HepG2 (cell line): ENCODE data around the gene TH. TPM values are rescaled to one million over a fixed set of nuclear protein-coding genes. Genes with fewer than 3 reads are reported as not detected.

Experiments
- ARHGAP35 ChIP-seq: sonication (generic); formaldehyde crosslinking; IDR thresholded peaks from 2 replicates; pipeline ENCODE4 v1.9.0; 2022; ENCODE audit warnings: mild to moderate bottlenecking, inconsistent platforms, moderate library complexity, missing genetic modification reagents, borderline replicate concordance
- CCDC6 ChIP-seq: sonication (generic); formaldehyde crosslinking; IDR thresholded peaks from 2 replicates; pipeline ENCODE4 v1.8.1; 2022; ENCODE audit warnings: mild to moderate bottlenecking, missing genetic modification reagents, moderate library complexity
- DPF2 ChIP-seq: sonication (generic); formaldehyde crosslinking; IDR thresholded peaks from 2 replicates; pipeline ENCODE4 v1.4.0; 2020; ENCODE audit warnings: mild to moderate bottlenecking, low read depth, missing genetic modification reagents, borderline replicate concordance
- HCFC1 ChIP-seq: fragments of 150-350 bp; IDR thresholded peaks from 2 replicates; pipeline ENCODE4 v1.6.1; 2014; ENCODE audit warnings: low read depth, low read length
- KDM2A ChIP-seq: sonication (generic); formaldehyde crosslinking; IDR thresholded peaks from 2 replicates; pipeline ENCODE4 v1.4.0; 2020; ENCODE audit warnings: low read depth, missing genetic modification reagents, borderline replicate concordance
- NCOR1 ChIP-seq: fragments of 200-600 bp; sonication (generic); IDR thresholded peaks from 2 replicates; pipeline ENCODE4 v1.7.0; 2017; ENCODE audit warnings: antibody characterized with exemption, low read length, borderline replicate concordance
- NR0B2 ChIP-seq: sonication (generic); formaldehyde crosslinking; IDR thresholded peaks from 2 replicates; pipeline ENCODE4 v1.4.0; 2020; ENCODE audit warnings: mild to moderate bottlenecking, missing genetic modification reagents
- PBX2 ChIP-seq: IDR thresholded peaks from 2 replicates; pipeline ENCODE4 v1.6.1; 2016; ENCODE audit warnings: control low read depth
- PTBP1 ChIP-seq: fragments of 200-400 bp; formaldehyde crosslinking; IDR thresholded peaks from 2 replicates; pipeline ENCODE4 v1.6.1; 2018; ENCODE audit warnings: low read length, low read depth; ENCODE audit not compliant: poor library complexity, severe bottlenecking
- SUZ12 ChIP-seq: fragments of 150-350 bp; IDR thresholded peaks from 2 replicates; pipeline ENCODE4 v1.6.1; 2014; ENCODE audit warnings: low read depth, low read length
- ZBTB2 ChIP-seq: sonication (generic); formaldehyde crosslinking; IDR thresholded peaks from 2 replicates; pipeline ENCODE4 v1.8.0; 2022; ENCODE audit warnings: low read depth, missing genetic modification reagents
- ZBTB39 ChIP-seq: sonication (generic); formaldehyde crosslinking; IDR thresholded peaks from 2 replicates; pipeline ENCODE4 v1.5.0; 2020; ENCODE audit warnings: missing genetic modification reagents
- ZNF646 ChIP-seq: sonication (generic); formaldehyde crosslinking; IDR thresholded peaks from 2 replicates; pipeline ENCODE4 v1.9.0; 2021; ENCODE audit warnings: mild to moderate bottlenecking, missing genetic modification reagents
- ZNF761 ChIP-seq: sonication (generic); formaldehyde crosslinking; conservative IDR thresholded peaks from 2 replicates; pipeline ENCODE4 v1.4.0; 2020; ENCODE audit warnings: mild to moderate bottlenecking, missing genetic modification reagents
- ZNF777 ChIP-seq: sonication (generic); formaldehyde crosslinking; IDR thresholded peaks from 2 replicates; pipeline ENCODE4 v1.4.0; 2020; ENCODE audit warnings: missing genetic modification reagents
- ZSCAN5A ChIP-seq: sonication (generic); formaldehyde crosslinking; IDR thresholded peaks from 2 replicates; pipeline ENCODE4 v1.8.0; 2022; ENCODE audit warnings: mild to moderate bottlenecking, missing genetic modification reagents, borderline replicate concordance
- polyA plus RNA-seq, 8 experiments: library from polyadenylated mRNA; depleted of rRNA in 3 of 8; stranded (reverse) in 7 of 8; unstranded in 1 of 8; fragments of >200 nt; fragmentation: Illumina TruSeq in 4 of 8; extraction: Trizol in 4 of 8; gene quantifications; 2 replicates each; pipeline versions ENCODE4 v1.2.1 to v1.2.3, GENCODE V29; 2011 to 2016; ENCODE audit warnings: low read depth in 4 of 8, missing spikeins in 1 of 8, mixed read lengths in 1 of 8; ENCODE audit not compliant: insufficient read depth in 1 of 8
- total RNA-seq, 5 experiments: library from RNA; depleted of rRNA; stranded (reverse); fragments of >200 nt; fragmentation: Illumina TruSeq; extraction: Trizol; gene quantifications; 2 replicates each; pipeline ENCODE4 v1.2.3, GENCODE V29; 2016; ENCODE audit warnings: low read depth in 1 of 5

The TH gene
- total and polyA plus RNA-seq, 2 of the 13 experiments (the other 11 are each of a cell fraction or from before 2014, with no cell fraction given) = 0.36 TPM; not detected in 1

GRCh38 chr11:2135648-2136201 is 35.9 kb downstream of the TH start (continued):
- TF ChIP-seq ZBTB2 (CRISPR knock-in tag) (no peak), NCOR1 (no peak), HCFC1 (no peak), ZSCAN5A (0 out of 2 replicates have a peak, but pooled peaks have one; percentile 33), ZNF761 (CRISPR knock-in tag) (no peak), PTBP1 (no peak), CCDC6 (CRISPR knock-in tag) (no peak; the same call in 1 of the 2 replicates), PBX2 (CRISPR knock-in tag) (no peak), ARHGAP35 (CRISPR knock-in tag) (no peak), KDM2A (CRISPR knock-in tag) (no peak), SUZ12 (no peak), ZBTB39 (CRISPR knock-in tag) (no peak), ZNF777 (CRISPR knock-in tag) (0 out of 2 replicates have a peak, but pooled peaks have one; percentile 31), ZNF646 (no peak), NR0B2 (CRISPR knock-in tag) (no peak), DPF2 (CRISPR knock-in tag) (no peak)
